GM12872 (cell line): ENCODE results near the gene HTT.

Experiments
- CTCF ChIP-seq: IDR thresholded peaks from 3 replicates; pipeline ENCODE4 v1.5.1; 2011; ENCODE audit warnings: low read depth, mild to moderate bottlenecking, low read length, moderate library complexity; ENCODE audit not compliant: insufficient read depth

Gene HTT

DNA sequence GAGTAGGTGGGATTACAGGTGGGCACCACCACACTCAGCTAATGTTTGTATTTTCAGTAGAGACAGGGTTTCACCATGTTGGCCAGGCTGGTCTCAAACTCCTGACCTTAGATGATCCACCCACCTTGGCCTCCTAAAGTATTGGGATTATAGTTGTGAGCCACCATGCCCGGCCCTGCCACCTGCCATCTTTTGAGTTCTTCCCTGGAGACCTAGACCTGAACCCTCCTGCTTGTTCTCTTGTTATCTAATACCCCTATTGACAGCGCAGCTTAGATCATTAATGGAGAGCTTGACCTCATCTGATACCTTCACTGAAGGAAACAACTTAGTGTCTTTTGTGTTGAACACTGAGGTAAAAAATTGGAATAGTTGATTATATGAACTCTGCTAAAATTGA lies 53.6 kb downstream of the HTT start:
- no peak for TF ChIP-seq CTCF

DNA sequence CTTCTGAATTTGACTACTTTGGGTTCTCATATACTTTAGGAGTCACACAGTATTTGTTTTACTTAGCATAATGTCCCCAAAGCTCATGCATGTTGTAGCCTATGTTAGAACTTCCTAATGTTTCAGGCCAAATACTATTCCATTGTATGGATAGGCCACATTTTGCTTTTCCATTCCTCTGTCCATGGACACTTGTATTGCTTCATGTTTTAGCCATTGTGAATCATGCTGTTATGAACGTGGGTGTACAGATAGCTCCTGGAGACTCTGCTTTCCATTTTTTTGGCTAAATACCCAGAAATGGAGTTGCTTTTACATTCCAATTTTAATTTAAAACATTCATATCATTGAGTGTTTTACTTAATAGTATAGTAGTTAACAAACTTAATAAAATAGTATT lies 54.5 kb downstream of the HTT start:
- TF ChIP-seq CTCF, result no peak

- TF ChIP-seq CTCF, result no peak
Measured at GRCh38 chr4:3130201-3130600, 55.7 kb downstream of the HTT start.

GRCh38 chr4:3130826-3131225 lies 56.3 kb downstream of the HTT start:
- no peak for TF ChIP-seq CTCF

DNA sequence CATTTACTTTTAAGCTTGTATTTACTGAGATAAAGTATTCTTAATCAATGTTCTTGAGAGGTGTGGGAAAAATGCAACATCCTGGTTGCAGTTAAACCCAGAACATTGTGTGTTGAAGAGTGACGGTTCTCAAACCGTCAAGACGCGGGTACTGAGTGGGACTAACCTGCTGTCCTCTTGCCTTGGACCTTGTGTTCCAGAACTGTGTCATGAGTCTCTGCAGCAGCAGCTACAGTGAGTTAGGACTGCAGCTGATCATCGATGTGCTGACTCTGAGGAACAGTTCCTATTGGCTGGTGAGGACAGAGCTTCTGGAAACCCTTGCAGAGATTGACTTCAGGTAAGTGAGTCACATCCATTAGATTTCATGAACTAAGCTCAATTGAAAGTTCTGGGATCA lies 59.7 kb downstream of the HTT start:
- no peak for TF ChIP-seq CTCF

GRCh38 chr4:3135155-3136011 lies 60.9 kb downstream of the HTT start:
- no peak for TF ChIP-seq CTCF

- peak; percentile 17; the same call in 1 of the 3 replicates for TF ChIP-seq CTCF
Measured at GRCh38 chr4:3136454-3136853, 62.0 kb downstream of the HTT start.
